Neuronal stem cell (in vitro differentiated cells): ENCODE results near the gene CYP2B6.
"Not testable (repeated sequence)": the region's sequence is repeated elsewhere in the genome, so short reads cannot be mapped to it uniquely, and the experiment has no call there.

ENCODE experiments used
- DNase-seq: peaks from one replicate; pipeline ENCODE4 v3.0.0-alpha.2; 2013; ENCODE audit warnings: low spot score
- H2AFZ ChIP-seq: one replicate; pipeline ENCODE4 v1.6.1; 2013; ENCODE audit warnings: mild to moderate bottlenecking, low read length, inconsistent platforms
- H2AK5ac ChIP-seq: 2 replicates; pipeline ENCODE4 v1.6.1; 2013; ENCODE audit warnings: low read depth, mild to moderate bottlenecking, inconsistent platforms, low read length, moderate library complexity, mixed read lengths
- H2BK120ac ChIP-seq: 2 replicates; pipeline ENCODE4 v1.6.1; 2013; ENCODE audit warnings: low read depth, mild to moderate bottlenecking, inconsistent platforms, low read length, moderate library complexity, mixed read lengths
- H2BK12ac ChIP-seq: one replicate; pipeline ENCODE4 v1.6.1; 2013; ENCODE audit warnings: low read length, inconsistent platforms
- H2BK15ac ChIP-seq: 2 replicates; pipeline ENCODE4 v1.6.1; 2013; ENCODE audit warnings: mild to moderate bottlenecking, low read length, inconsistent platforms, mixed read lengths
- H2BK5ac ChIP-seq: one replicate; pipeline ENCODE4 v1.6.1; 2013; ENCODE audit warnings: inconsistent platforms, mild to moderate bottlenecking, low read length, moderate library complexity
- H3K14ac ChIP-seq: one replicate; pipeline ENCODE4 v1.6.1; 2013; ENCODE audit warnings: low read length, inconsistent platforms
- H3K18ac ChIP-seq: 2 replicates; pipeline ENCODE4 v1.6.1; 2013; ENCODE audit warnings: low read length, inconsistent platforms
- H3K23ac ChIP-seq: 2 replicates; pipeline ENCODE4 v1.6.1; 2013; ENCODE audit warnings: low read depth, mild to moderate bottlenecking, mixed read lengths, low read length, inconsistent platforms; ENCODE audit not compliant: poor library complexity
- H3K27ac ChIP-seq: replicated peaks from 3 replicates; pipeline ENCODE4 v1.5.1; 2013; ENCODE audit warnings: low read length, inconsistent platforms
- H3K27me3 ChIP-seq, 3 experiments: 2 replicates each; pipeline ENCODE4 v1.6.1; 2013; ENCODE audit warnings: low read length in 3 of 3, mild to moderate bottlenecking in 2 of 3, inconsistent platforms in 1 of 3, low read depth in 1 of 3, mixed read lengths in 1 of 3, moderate library complexity in 1 of 3; ENCODE audit not compliant: control insufficient read depth in 3 of 3, insufficient read depth in 3 of 3
- H3K36me3 ChIP-seq, 2 donors: replicated peaks in 1 of 2; 2 replicates each; pipeline ENCODE4 v1.6.1; 2013; ENCODE audit warnings: low read length in 2 of 2; ENCODE audit not compliant: control insufficient read depth in 2 of 2, insufficient read depth in 2 of 2
- H3K4ac ChIP-seq: 2 replicates; pipeline ENCODE4 v1.6.1; 2013; ENCODE audit warnings: inconsistent platforms, mild to moderate bottlenecking, low read length, moderate library complexity
- H3K4me1 ChIP-seq, 2 donors: 1 replicate in 1 of 2; 2 replicates in 1 of 2; pipeline ENCODE4 v1.6.1; 2013; ENCODE audit warnings: low read length in 2 of 2, low read depth in 1 of 2; ENCODE audit not compliant: control insufficient read depth in 2 of 2, insufficient read depth in 1 of 2
- H3K4me2 ChIP-seq: one replicate; pipeline ENCODE4 v1.6.1; 2013; ENCODE audit warnings: mild to moderate bottlenecking, low read length, inconsistent platforms; ENCODE audit not compliant: insufficient read depth, poor library complexity, severe bottlenecking
- H3K4me3 ChIP-seq, 2 donors: 2 replicates each; pipeline ENCODE4 v1.5.1; 2013; ENCODE audit warnings: low read length in 2 of 2, mild to moderate bottlenecking in 2 of 2, inconsistent platforms in 1 of 2, moderate library complexity in 1 of 2
- H3K79me1 ChIP-seq: one replicate; pipeline ENCODE4 v1.6.1; 2013; ENCODE audit warnings: low read depth, mild to moderate bottlenecking, inconsistent platforms, low read length, moderate library complexity
- H3K9ac ChIP-seq: one replicate; pipeline ENCODE4 v1.6.1; 2013; ENCODE audit warnings: mild to moderate bottlenecking, low read depth, low read length, inconsistent platforms; ENCODE audit not compliant: poor library complexity
- H3K9me3 ChIP-seq, 2 donors: replicated peaks in 1 of 2; 2 replicates each; pipeline versions ENCODE3 to v1.6.1; 2013; ENCODE audit warnings: low read length in 2 of 2, mild to moderate bottlenecking in 2 of 2, inconsistent platforms in 1 of 2, low read depth in 1 of 2, mixed read lengths in 1 of 2, moderate library complexity in 1 of 2; ENCODE audit not compliant: control insufficient read depth in 2 of 2, insufficient read depth in 1 of 2
- H4K8ac ChIP-seq: one replicate; pipeline ENCODE4 v1.6.1; 2013; ENCODE audit warnings: low read depth, mild to moderate bottlenecking, inconsistent platforms, low read length, moderate library complexity
- H4K91ac ChIP-seq: one replicate; pipeline ENCODE4 v1.6.1; 2013; ENCODE audit warnings: low read length, low read depth, mild to moderate bottlenecking, inconsistent platforms; ENCODE audit not compliant: poor library complexity
- WGBS, 2 donors: extraction: QIAGEN DNeasy Blood & Tissue Kit; methylation state at CpG; one replicate each; pipeline ENCODE4 v1.1.7; 2013; ENCODE audit warnings: missing lambda C conversion rate in 2 of 2, mixed read lengths in 1 of 2; ENCODE audit not compliant: insufficient read length in 2 of 2, insufficient replicate concordance in 1 of 2; ENCODE audit errors: extremely low coverage in 2 of 2; 5-methylcytosine and 5-hydroxymethylcytosine counted together

The CYP2B6 gene

DNA sequence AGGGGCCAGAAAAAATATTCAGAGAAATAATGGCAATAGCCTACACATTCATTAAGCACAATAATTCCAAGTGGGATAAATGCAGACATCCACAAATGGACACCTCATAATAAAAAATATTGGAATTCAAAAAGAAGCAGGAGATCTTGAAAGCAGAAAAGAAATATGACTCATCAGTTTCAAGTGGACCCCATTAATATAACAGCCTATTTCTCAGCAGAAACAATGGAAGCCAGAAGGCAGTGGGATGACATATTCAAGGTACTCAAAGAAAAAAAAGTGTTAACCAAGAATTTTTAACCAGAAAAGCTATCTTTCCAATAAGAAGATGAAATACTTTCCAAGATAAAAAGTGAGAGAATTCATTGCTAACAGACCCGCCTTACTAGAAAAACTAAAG lies 48.7 kb downstream of the CYP2B6 start:
- Histone ChIP-seq H3K27me3 (peaks cover 0 to 3% (median 0%) of the 10 kb centered on the region in 3 experiments), H3K9me3 (no peaks in the 10 kb centered on the region), H4K91ac (no peak overlapping the region), H3K23ac (no peak overlapping the region), H2BK5ac (no peak overlapping the region), H3K14ac (no peak overlapping the region), H3K27ac (no peak overlapping the region), H3K4me3 (no peak overlapping the region), H3K79me1 (no peaks in the 10 kb centered on the region), H2AK5ac (no peak overlapping the region), H2AFZ (no peak overlapping the region), H3K4ac (no peak overlapping the region), H2BK120ac (no peak overlapping the region), H3K4me1 (no peaks in the 10 kb centered on the region), H2BK12ac (no peak overlapping the region), H3K4me2 (no peak overlapping the region), H3K36me3 (no peaks in the 10 kb centered on the region), H3K9ac (no peak overlapping the region), H4K8ac (no peak overlapping the region), H3K18ac (no peak overlapping the region), H2BK15ac (no peak overlapping the region)
- no CpG with 5 or more reads among the region's 1 CpG for WGBS, 2 donors
- no peak for DNase-seq

- not testable (repeated sequence) for H2AFZ ChIP-seq, H2AK5ac ChIP-seq, H3K14ac ChIP-seq, H2BK12ac ChIP-seq, H2BK15ac ChIP-seq, H4K8ac ChIP-seq, H4K91ac ChIP-seq, H3K79me1 ChIP-seq, H2BK120ac ChIP-seq, H2BK5ac ChIP-seq, H3K4me3 ChIP-seq, H3K9ac ChIP-seq, H3K27me3 ChIP-seq, H3K4me2 ChIP-seq, H3K23ac ChIP-seq, H3K36me3 ChIP-seq, H3K4ac ChIP-seq, DNase-seq, H3K18ac ChIP-seq, H3K27ac ChIP-seq, H3K4me1 ChIP-seq, H3K9me3 ChIP-seq
- WGBS, 2 donors, result no CpG with 5 or more reads among the region's 1 CpG
Measured at GRCh38 chr19:41045095-41045494, 54.0 kb downstream of the CYP2B6 start.

- Histone ChIP-seq H3K18ac (no peak overlapping the region), H2AK5ac (no peak overlapping the region), H2BK12ac (no peak overlapping the region), H3K23ac (no peak overlapping the region), H3K9me3 (no peaks in the 10 kb centered on the region), H3K79me1 (no peaks in the 10 kb centered on the region), H4K91ac (no peak overlapping the region), H3K36me3 (no peaks in the 10 kb centered on the region), H2BK15ac (no peak overlapping the region), H3K4me3 (no peak overlapping the region), H3K4me2 (no peak overlapping the region), H3K27me3 (peaks cover 0 to 7% (median 0%) of the 10 kb centered on the region in 3 experiments), H3K27ac (no peak overlapping the region), H4K8ac (no peak overlapping the region), H3K4ac (no peak overlapping the region), H3K4me1 (no peaks in the 10 kb centered on the region), H3K9ac (no peak overlapping the region), H2BK120ac (no peak overlapping the region), H3K14ac (no peak overlapping the region), H2AFZ (no peak overlapping the region), H2BK5ac (no peak overlapping the region)
- no CpG with 5 or more reads among the region's 13 CpGs for WGBS, 2 donors
- no peak for DNase-seq
Measured at GRCh38 chr19:41050426-41050825, 59.3 kb downstream of the CYP2B6 start.

DNA sequence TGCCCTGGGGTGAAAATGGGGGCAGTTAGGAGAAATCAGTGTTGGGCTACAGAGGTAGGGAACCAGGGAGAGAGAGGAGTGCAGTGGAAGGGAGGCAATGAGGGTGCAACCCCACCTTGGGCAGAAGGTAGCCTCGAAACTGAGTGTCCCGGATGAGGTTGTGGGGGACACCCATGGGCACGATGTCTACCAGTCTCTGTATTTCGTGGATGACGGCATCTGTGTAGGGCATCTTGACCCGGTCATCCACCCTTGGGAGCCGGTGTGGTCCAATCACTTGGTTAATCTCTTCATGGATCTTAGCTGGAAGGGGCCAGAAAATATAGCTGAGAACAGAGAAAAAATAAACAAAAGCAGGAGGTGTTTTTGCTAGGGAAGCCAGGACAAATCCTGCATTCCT lies 61.1 kb downstream of the CYP2B6 start:
- not testable (repeated sequence) for H3K9ac ChIP-seq, H3K9me3 ChIP-seq, H3K27ac ChIP-seq, H2BK12ac ChIP-seq, H3K4me2 ChIP-seq, H3K4me3 ChIP-seq, H3K14ac ChIP-seq, H3K4ac ChIP-seq, H3K27me3 ChIP-seq, H2BK5ac ChIP-seq, H3K36me3 ChIP-seq, H3K4me1 ChIP-seq, H4K8ac ChIP-seq, H4K91ac ChIP-seq, H2AK5ac ChIP-seq, H3K23ac ChIP-seq, H2BK15ac ChIP-seq, H3K18ac ChIP-seq, H2BK120ac ChIP-seq, H2AFZ ChIP-seq, H3K79me1 ChIP-seq, DNase-seq
- no CpG with 5 or more reads among the region's 7 CpGs for WGBS, 2 donors
